ENCODE data around the gene TANGO2.

- TF ChIP-seq CTCF (IDR thresholded peaks at IDR 0.05) (no peak), POLR2A (IDR thresholded peaks at IDR 0.05) (no peak)
These were observed 85.9 kb downstream of the TANGO2 start for GRCh38 chr22:20106849-20107237.

Measured in adrenal gland (tissue), 5 donors.